HG02840 (cell line): Measurements from ENCODE around the gene PPP2R2D.
A peak's percentile ranks its signal among the peaks of the same experiment; 100 is the strongest.
"Not testable (repeated sequence)": the region's sequence is repeated elsewhere in the genome, so short reads cannot be mapped to it uniquely, and the experiment has no call there.

Source experiments
- ATAC-seq: cut with Tn5 transposase; IDR thresholded peaks from one replicate; pipeline ENCODE4 v1.9.1; 2021; ENCODE audit warnings: mild to moderate bottlenecking, moderate library complexity, moderate number of reproducible peaks; ENCODE audit not compliant: unreplicated experiment, low FRiP score

Gene PPP2R2D

DNA sequence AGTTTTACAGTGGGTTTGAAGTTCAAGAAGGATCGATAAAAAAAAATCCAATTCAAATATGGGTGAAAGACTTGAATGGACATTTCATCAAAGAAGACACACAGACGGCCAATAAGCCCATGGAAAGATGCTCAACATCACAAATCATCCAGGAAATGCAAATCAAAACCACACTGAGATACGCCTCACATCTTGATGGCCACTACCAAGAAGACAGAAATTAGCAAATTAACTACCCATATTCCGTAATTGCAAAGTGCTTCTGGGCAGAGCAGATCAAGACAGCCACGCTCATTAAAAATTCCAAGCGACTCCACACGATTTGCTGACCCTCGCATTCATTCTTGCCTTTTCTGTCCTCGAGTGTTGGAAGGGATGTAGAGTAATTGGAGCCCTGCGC lies 34.1 kb upstream of the PPP2R2D start:
- no peak for ATAC-seq

GRCh38 chr10:131868436-131868835 lies 32.4 kb upstream of the PPP2R2D start:
- no peak for ATAC-seq

DNA sequence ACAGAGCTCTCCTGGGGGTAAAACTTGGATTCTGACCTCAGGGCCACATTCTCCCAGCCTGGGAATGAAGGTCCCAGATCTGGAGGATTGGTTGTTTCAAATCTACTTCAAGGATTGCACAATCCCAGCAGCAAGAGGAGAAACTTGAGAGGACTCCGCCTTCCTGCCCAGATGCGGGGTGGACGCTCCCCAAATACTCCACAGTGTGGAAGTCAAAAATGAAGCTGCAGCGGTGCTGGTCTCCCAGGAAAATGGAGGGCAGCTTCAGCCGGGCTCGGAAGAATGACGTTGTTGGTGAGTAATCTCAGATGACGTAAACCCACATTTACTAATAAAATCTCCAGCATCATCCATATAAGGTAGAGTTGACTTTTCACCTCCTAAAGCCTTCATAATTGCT lies 31.5 kb upstream of the PPP2R2D start:
- ATAC-seq, result no peak

GRCh38 chr10:131870411-131870810 lies 30.4 kb upstream of the PPP2R2D start:
- no peak for ATAC-seq

GRCh38 chr10:131870831-131871672 lies 29.8 kb upstream of the PPP2R2D start:
- ATAC-seq, result no peak

GRCh38 chr10:131871673-131872005 lies 29.2 kb upstream of the PPP2R2D start:
- ATAC-seq, result no peak

DNA sequence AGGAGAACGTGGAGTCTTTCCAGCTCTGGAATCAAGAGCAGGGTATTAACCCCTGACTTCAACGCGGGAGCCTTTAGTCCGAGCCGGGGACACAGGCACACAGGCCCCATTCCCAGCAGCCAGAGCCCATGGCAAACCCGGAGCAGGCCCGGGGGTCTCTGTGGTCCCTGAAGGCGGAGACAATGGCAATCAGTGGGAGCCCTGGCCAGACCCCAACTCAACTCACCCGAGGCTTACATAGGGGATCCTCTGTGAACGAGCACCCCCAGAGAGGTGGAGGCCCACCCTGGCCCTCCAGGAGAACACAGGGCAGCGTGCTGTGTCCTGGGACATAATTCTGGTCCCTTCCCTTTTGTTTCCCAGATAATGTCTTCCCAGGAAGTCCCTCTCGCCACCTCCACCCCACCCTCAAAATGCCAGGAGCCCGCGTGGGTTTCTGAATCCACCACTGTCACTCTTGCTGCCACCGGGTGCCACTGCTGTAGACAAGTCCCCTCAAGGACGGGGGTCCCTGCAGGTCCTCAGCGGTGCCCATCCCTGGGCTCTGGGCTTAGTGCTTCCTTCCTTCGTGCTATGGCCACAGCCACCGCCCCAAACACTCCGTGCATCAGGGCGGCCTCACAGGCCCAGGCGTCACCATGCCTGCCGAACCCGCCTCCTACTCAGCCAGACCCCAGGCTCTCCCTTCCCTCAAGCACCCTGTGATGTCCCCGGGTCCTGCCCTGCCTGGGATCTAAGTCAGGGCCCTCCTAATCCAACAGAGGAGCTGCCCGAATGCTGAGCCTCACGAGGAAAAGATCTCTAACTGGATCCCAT lies 28.6 kb upstream of the PPP2R2D start:
- no peak for ATAC-seq

DNA sequence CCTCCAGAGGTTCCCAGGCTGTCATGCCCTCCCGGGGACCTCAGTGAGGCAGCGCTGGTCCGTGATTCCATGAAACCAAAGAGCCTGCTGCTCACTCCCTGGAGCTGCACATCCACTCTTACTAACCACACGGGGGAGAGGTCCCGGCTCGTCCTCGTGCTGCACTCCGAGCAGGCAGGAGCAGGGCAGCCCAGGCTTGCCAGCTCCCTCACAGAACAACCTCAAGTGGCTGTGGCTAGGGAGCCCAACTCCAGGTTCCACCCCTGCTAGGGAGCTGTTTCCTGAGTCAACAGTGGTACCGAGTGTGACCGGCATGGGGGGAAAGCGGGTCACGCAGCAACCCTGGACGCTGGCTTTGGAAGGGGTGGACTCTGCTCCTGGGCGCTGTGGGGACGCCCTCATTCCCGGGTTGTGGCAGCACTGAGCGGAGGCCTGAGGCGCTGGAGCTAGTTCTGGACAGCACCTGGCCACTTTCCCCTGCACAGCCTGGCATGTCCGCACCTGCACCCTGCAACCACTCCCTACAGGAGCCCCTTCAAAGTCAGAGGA lies 27.9 kb upstream of the PPP2R2D start:
- no peak for ATAC-seq

DNA sequence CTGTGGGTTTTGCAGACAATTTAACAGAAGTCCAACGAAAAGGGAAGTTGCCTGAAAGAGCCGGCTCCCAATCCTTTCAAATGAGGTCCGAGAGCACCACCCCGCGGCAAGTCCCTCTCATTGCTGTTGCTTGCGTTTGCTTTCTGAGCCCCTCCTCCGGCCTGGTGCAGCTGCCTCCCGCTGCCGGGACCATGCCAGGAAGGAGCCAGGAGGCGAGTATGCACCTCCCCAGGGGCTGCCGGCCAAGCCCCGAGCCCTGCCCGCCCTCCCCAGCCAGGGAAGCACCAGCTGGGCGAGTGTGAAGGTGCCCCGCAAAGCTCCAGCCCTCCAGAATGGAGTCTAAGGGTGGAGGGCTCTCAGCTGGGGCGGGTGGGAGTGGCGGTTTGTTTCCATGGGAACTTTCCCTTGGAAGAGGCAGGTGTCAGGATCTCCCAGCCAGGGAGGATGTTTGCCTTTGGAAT lies 25.8 kb upstream of the PPP2R2D start:
- ATAC-seq, result no peak

GRCh38 chr10:131875501-131875900 lies 25.3 kb upstream of the PPP2R2D start:
- no peak for ATAC-seq

GRCh38 chr10:131876017-131876416 lies 24.8 kb upstream of the PPP2R2D start:
- ATAC-seq, result no peak

GRCh38 chr10:131876508-131876907 lies 24.3 kb upstream of the PPP2R2D start:
- ATAC-seq, result no peak

- no peak for ATAC-seq
Measured at GRCh38 chr10:131880016-131880590, 20.7 kb upstream of the PPP2R2D start.

DNA sequence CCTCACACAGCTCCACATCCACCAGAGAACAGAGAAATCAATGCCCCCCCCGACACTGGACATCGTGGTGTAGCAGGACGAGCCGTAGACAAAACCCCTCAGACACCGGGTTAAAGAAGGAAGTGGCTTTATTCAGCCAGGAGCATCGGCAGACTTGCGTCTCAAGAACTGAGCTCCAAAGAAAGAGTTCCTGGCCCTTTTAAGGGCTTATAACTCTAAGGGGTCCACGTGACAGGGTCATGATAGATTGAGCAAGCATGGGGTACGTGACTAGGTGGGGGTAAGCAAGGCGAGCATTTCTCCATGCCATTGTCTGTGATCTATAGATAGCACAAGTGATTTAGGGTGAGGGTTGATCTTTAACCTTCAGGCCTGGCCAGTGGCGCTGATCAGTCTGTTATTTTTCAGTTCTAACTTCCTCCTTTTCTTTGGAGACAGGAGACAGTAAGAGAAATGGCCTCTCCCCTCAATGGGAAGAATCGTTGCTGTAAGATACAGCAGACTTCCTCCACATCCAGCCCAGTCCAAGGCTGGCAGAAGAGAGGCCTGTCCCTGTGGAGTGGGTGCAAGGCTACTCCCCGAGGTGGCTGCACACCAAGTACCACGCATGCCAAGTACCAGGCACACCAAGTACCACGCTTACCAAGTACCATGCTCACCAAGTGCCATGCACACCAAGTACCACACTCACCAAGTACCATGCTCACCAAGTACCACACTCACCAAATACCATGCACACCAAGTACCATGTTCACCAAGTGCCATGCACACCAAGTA lies 19.5 kb upstream of the PPP2R2D start:
- no peak for ATAC-seq

GRCh38 chr10:131882151-131882550 lies 18.7 kb upstream of the PPP2R2D start:
- no peak for ATAC-seq

DNA sequence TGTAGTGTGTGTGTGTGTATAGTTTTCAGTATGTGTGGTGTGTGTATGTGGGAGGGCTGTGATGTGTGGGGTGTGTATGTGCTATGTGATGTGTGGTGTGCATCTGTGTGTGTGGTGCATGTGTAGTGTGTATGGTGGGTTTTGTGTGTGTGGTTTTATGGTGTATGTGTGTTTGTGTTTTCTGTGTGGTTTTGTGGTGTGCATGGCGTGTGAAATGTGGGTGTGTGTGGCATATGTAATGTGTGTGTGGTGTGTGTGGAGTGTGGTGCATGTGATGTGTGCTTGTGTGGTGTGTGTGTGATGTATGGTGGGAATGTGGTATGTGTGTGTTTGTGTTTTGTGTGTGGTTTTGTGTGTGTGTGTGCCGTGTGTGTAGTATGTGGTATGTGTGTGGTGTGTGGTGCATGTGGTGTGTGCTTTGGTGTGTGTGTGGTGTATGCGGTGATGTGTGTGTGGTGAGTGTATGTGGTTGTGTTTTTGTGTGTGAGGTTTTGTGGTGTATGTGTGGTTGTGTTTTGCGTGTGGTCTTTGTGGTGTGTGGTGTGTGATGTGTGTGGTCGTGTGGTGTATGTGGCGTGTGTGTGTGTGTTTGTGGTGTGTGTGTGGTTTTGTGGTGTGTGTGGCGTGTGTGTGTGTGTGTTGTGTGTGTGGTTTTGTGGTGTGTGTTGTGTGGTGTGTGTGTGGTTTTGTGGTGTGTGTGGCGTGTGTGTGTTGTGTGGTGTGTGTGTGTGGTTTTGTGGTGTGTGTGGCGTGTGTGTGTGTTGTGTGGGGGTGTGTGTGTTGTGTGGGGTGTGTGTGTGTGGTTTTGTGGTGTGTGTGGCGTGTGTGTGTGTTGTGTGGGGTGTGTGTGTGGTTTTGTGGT lies 18.0 kb upstream of the PPP2R2D start:
- no peak for ATAC-seq

DNA sequence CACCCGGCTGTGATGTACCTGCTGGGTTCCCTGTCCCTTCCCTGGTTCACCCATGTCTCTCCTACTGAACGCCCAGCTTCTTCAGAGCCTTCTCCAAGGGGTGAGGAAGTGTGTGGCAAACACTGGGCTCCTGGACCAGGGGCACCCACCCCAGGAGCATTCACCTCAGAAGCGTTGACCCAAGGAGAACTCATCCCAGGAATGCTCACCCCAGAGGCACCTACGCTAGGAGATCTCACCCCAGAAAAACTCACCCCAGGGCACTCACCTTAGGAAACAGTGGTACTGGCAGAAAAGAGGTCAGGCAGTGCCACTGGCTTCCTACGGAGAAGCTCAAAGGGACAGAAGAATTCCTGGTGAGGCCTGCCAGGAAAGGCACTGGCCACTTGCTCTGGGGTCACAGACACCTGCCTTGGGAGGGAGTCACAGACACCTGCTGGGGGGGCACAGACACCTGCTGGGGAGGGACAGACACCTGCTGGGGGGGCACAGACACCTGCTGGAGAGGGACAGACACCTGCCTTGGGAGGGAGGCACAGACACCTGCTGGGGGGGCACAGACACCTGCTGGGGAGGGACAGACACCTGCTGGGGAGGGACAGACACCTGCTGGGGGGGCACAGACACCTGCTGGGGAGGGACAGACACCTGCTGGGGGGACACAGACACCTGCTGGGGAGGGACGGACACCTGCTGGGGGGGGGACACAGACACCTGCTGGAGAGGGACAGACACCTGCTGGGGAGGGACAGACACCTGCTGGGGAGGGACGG lies 17.0 kb upstream of the PPP2R2D start:
- ATAC-seq, result not testable (repeated sequence)

GRCh38 chr10:131885391-131886165 lies 15.2 kb upstream of the PPP2R2D start:
- ATAC-seq, result peak; percentile 83
